Thymus (tissue), 2 donors: ENCODE measurements around the gene SLC6A5. TPM values are rescaled to one million over a fixed set of nuclear protein-coding genes. Genes with fewer than 3 reads are reported as not detected.

Experiments used
- polyA plus RNA-seq: library from polyadenylated mRNA; stranded (reverse); fragments of 200-250 nt; gene quantifications from one replicate; pipeline ENCODE4 v1.2.3, GENCODE V29; 2013
- total RNA-seq: library from RNA; stranded (reverse); fragments of 120-200 nt; gene quantifications from one replicate; pipeline ENCODE4 v1.2.4, GENCODE V29; 2013
- donor health status: healthy.

SLC6A5 gene
- total and polyA plus RNA-seq, 2 donors = 0.05 TPM

Other genes with a start within 250 kb of the SLC6A5 start
- gene HTATIP2, start 235.9 kb upstream of the SLC6A5 start, total RNA-seq = 18.5 TPM
- 44.9 TPM for gene HTATIP2, start 235.9 kb upstream of the SLC6A5 start, polyA plus RNA-seq
- 18.5 TPM for gene PRMT3, start 211.9 kb upstream of the SLC6A5 start, total RNA-seq
- gene PRMT3, start 211.9 kb upstream of the SLC6A5 start, polyA plus RNA-seq = 12.8 TPM
- gene NELL1, start 70.0 kb downstream of the SLC6A5 start, total RNA-seq = 4.3 TPM
- gene NELL1, start 70.0 kb downstream of the SLC6A5 start, polyA plus RNA-seq = 1.4 TPM